A549 (cell line): Measurements from ENCODE around the gene LAMTOR4. TPM values are rescaled to one million over a fixed set of nuclear protein-coding genes. Genes with fewer than 3 reads are reported as not detected.

Source experiments
- ATAC-seq, 2 experiments: fragments of 200-7000 bp in 1 of 2; fragments of >200 bp in 1 of 2; cut with Nextera tagmentation in 1 of 2; cut with Tn5 transposase in 1 of 2; 3 replicates each; pipeline versions ENCODE4 v1.8.0 to v1.9.1; 2018 to 2020; ENCODE audit warnings: mild to moderate bottlenecking in 1 of 2, moderate library complexity in 1 of 2
- CTCF ChIA-PET: fragments of 300-600 bp; sonication (Branson Sonifier 250); formaldehyde crosslinking; extraction: SDS; loops from one replicate; lab custom pipeline; 2021; ENCODE audit warnings: antibody characterized with exemption, inconsistent platforms; lab: Yijun Ruan, JAX
- POLR2A ChIA-PET: fragments of 350-600 bp; formaldehyde crosslinking; extraction: SDS; loops from one replicate; lab custom pipeline; 2021; ENCODE audit warnings: antibody characterized with exemption, inconsistent platforms; lab: Yijun Ruan, JAX
- DNase-seq, 2 experiments: peaks; one replicate each; pipeline versions ENCODE4 v3.0.0 to v3.0.0-alpha.2; 2011 to 2016; ENCODE audit warnings: low read depth in 1 of 2, low spot score in 1 of 2
- FAIRE-seq: peaks from 2 replicates; lab custom pipeline; 2011; peaks lifted over from hg19 to GRCh38; lab: Jason Lieb, UNC
- H3K27ac ChIP-seq, 2 experiments: fragments of >200 bp; sonication (Bioruptor Twin); formaldehyde crosslinking; 3 replicates each; pipeline ENCODE4 v1.5.1; 2016 to 2017
- H3K4me1 ChIP-seq: fragments of >200 bp; sonication (Bioruptor Twin); formaldehyde crosslinking; 3 replicates; pipeline ENCODE4 v1.6.1; 2016
- H3K4me2 ChIP-seq: fragments of >200 bp; sonication (Bioruptor Twin); formaldehyde crosslinking; 3 replicates; pipeline ENCODE4 v1.6.1; 2016
- H3K4me3 ChIP-seq: fragments of >200 bp; sonication (Bioruptor Twin); formaldehyde crosslinking; 3 replicates; pipeline ENCODE4 v1.5.1; 2016
- H3K9me3 ChIP-seq: fragments of >200 bp; sonication (Bioruptor Twin); formaldehyde crosslinking; 3 replicates; pipeline ENCODE4 v1.6.1; 2016
- CBX2 ChIP-seq: fragments of 200-600 bp; sonication (generic); IDR thresholded peaks from 2 replicates; pipeline ENCODE4 v1.6.1; 2016; ENCODE audit warnings: low read depth, mild to moderate bottlenecking, borderline replicate concordance
- FOSB ChIP-seq: fragments of 250-450 bp; sonication (Bioruptor Pico); IDR thresholded peaks from 2 replicates; pipeline ENCODE4 v1.5.0; 2020; ENCODE audit warnings: mild to moderate bottlenecking, moderate library complexity
- HDAC2 ChIP-seq: fragments of 200-600 bp; sonication (generic); IDR thresholded peaks from 2 replicates; pipeline ENCODE4 v1.6.1; 2016
- NFE2L2 ChIP-seq: fragments of 150-350 bp; conservative IDR thresholded peaks from 2 replicates; pipeline ENCODE4 v1.6.1; 2014; ENCODE audit warnings: low read length
- NPAS2 ChIP-seq: fragments of 250-450 bp; sonication (Bioruptor Pico); IDR thresholded peaks from 2 replicates; pipeline ENCODE4 v1.8.0; 2022; ENCODE audit warnings: mild to moderate bottlenecking, moderate library complexity, borderline replicate concordance
- NR3C1 ChIP-seq: fragments of >200 bp; sonication (Bioruptor Twin); formaldehyde crosslinking; IDR thresholded peaks from 3 replicates; pipeline ENCODE4 v1.6.1; 2017
- POLR2A ChIP-seq: IDR thresholded peaks from 2 replicates; pipeline ENCODE4 v1.6.1; 2012; ENCODE audit warnings: mild to moderate bottlenecking, low read length
- SREBF2 ChIP-seq: fragments of 450-650 bp; IDR thresholded peaks from 2 replicates; pipeline ENCODE4 v1.6.1; 2014; ENCODE audit warnings: mild to moderate bottlenecking, moderate library complexity
- TP53 ChIP-seq: fragments of 250-450 bp; sonication (Bioruptor Pico); IDR thresholded peaks from 2 replicates; pipeline ENCODE4 v1.5.0; 2021; ENCODE audit warnings: mild to moderate bottlenecking, moderate library complexity
- ZSCAN20 ChIP-seq: fragments of 250-450 bp; sonication (Bioruptor Pico); IDR thresholded peaks from 2 replicates; pipeline ENCODE4 v1.8.0; 2022; ENCODE audit warnings: mild to moderate bottlenecking, moderate library complexity
- WGBS: methylation state at CpG from one replicate; pipeline ENCODE4 v1.1.6; 2017; ENCODE audit errors: missing lambda C conversion rate; 5-methylcytosine and 5-hydroxymethylcytosine counted together
- polyA plus RNA-seq, 4 experiments: library from polyadenylated mRNA; depleted of rRNA in 3 of 4; stranded (reverse); fragments of >200 nt; fragmentation: RNase III in 1 of 4; extraction: RNeasy Plus Mini Kit Qiagen cat#74134 plus additional on column Dnase treatment in 1 of 4; gene quantifications; 2 replicates in 3 of 4; 3 replicates in 1 of 4; pipeline ENCODE4 v1.2.3, GENCODE V29; 2011 to 2017
- TF ChIP-seq, protein P1 (sequence below): fragments of 150-350 bp; IDR thresholded peaks from 2 replicates; pipeline ENCODE4 v1.6.1; 2014; ENCODE audit warnings: low read depth, mild to moderate bottlenecking, low read length
- TF ChIP-seq, protein P2 (sequence below): fragments of 450-650 bp; IDR thresholded peaks from 2 replicates; pipeline ENCODE4 v1.6.1; 2014; ENCODE audit warnings: antibody characterized with exemption
- TF ChIP-seq, protein P3 (sequence below): fragments of >200 bp; sonication (Bioruptor Twin); formaldehyde crosslinking; IDR thresholded peaks from 3 replicates; pipeline ENCODE4 v1.5.1; 2016
- TF ChIP-seq, protein P4 (sequence below): IDR thresholded peaks from 2 replicates; pipeline ENCODE4 v1.6.1; 2012
- TF ChIP-seq, protein P5 (sequence below): fragments of 250-450 bp; sonication (Bioruptor Pico); IDR thresholded peaks from 2 replicates; pipeline ENCODE4 v1.5.0; 2021; ENCODE audit warnings: mild to moderate bottlenecking, moderate library complexity, borderline replicate concordance

Gene LAMTOR4
- polyA plus RNA-seq, 2 of the 4 experiments (the other 2 are of a cell fraction): 123 to 177 TPM

DNA sequence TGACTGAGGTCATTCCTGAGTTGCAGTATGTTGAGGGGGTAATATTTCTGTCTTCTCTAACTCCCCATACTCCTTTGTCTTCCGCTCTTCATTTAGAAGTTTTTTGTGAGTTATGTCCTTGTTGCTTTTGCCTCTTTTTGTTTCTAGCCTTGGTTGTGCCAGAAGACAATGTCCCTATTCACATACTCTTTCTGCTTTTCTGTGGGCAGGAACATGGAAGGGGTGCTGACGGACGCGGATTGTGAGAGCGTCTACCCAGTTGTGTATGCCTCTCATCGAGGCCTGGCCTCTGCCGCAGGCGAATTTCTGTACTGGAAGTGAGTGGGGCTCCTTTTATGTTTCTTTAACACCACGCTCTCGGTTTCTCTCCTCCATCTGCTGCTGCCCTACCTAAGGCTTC lies 49.5 kb downstream of the LAMTOR4 start:
- CTCF ChIA-PET: interaction anchor here (1.0 to 1.3 kb wide), 3 partner anchors 15 to 210 kb away, joined by 3 read pairs; no protein-coding TSS in a partner anchor
- TF ChIP-seq NFE2L2: no peak
- no peaks in the 10 kb centered on the region for H3K4me1 ChIP-seq

DNA sequence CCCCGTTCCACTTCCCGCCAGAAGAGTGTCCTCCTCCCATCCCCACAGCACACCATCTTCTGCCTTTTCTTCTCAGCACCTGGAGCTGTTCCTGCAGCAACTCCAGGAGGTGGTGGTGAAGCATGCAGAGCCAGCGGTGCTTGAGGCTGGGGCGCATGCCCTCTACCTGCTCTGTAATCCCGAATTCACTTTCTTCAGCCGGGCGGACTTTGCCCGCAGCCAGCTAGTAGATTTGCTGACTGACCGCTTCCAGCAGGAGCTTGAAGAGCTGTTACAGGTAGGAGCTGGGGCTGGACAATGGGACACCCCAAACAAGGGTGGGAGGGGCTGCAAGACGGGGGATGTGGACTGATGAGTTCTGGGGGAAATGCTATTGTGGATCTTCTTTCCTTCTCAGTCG lies 52.0 kb downstream of the LAMTOR4 start:
- FAIRE-seq (no peak), ATAC-seq (0 out of 6 replicates have a peak, but pooled peaks of 1 of the 2 experiments have one; percentile 30), DNase-seq (no peak)
- Histone ChIP-seq H3K4me1 (no peaks in the 10 kb centered on the region), H3K27ac (no peak overlapping the region)
- CTCF ChIA-PET: interaction anchor here (1.3 to 5.3 kb wide), 5 partner anchors 12 to 207 kb away, joined by 3 to 29 read pairs (median 5); partner anchors contain the start of gene GAL3ST4
- no peak for TF ChIP-seq HDAC2
- TF ChIP-seq, protein P1, sequence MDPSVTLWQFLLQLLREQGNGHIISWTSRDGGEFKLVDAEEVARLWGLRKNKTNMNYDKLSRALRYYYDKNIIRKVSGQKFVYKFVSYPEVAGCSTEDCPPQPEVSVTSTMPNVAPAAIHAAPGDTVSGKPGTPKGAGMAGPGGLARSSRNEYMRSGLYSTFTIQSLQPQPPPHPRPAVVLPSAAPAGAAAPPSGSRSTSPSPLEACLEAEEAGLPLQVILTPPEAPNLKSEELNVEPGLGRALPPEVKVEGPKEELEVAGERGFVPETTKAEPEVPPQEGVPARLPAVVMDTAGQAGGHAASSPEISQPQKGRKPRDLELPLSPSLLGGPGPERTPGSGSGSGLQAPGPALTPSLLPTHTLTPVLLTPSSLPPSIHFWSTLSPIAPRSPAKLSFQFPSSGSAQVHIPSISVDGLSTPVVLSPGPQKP: no peak
- no peak for TF ChIP-seq NPAS2 (CRISPR knock-in tag)
- no peak for TF ChIP-seq POLR2A
- TF ChIP-seq CBX2: no peak
- no peak for TF ChIP-seq TP53 (CRISPR knock-in tag)
- TF ChIP-seq, protein P2, sequence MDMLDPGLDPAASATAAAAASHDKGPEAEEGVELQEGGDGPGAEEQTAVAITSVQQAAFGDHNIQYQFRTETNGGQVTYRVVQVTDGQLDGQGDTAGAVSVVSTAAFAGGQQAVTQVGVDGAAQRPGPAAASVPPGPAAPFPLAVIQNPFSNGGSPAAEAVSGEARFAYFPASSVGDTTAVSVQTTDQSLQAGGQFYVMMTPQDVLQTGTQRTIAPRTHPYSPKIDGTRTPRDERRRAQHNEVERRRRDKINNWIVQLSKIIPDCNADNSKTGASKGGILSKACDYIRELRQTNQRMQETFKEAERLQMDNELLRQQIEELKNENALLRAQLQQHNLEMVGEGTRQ: no peak
- TF ChIP-seq, protein P3, sequence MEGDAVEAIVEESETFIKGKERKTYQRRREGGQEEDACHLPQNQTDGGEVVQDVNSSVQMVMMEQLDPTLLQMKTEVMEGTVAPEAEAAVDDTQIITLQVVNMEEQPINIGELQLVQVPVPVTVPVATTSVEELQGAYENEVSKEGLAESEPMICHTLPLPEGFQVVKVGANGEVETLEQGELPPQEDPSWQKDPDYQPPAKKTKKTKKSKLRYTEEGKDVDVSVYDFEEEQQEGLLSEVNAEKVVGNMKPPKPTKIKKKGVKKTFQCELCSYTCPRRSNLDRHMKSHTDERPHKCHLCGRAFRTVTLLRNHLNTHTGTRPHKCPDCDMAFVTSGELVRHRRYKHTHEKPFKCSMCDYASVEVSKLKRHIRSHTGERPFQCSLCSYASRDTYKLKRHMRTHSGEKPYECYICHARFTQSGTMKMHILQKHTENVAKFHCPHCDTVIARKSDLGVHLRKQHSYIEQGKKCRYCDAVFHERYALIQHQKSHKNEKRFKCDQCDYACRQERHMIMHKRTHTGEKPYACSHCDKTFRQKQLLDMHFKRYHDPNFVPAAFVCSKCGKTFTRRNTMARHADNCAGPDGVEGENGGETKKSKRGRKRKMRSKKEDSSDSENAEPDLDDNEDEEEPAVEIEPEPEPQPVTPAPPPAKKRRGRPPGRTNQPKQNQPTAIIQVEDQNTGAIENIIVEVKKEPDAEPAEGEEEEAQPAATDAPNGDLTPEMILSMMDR: no peak
- TF ChIP-seq, protein P4, sequence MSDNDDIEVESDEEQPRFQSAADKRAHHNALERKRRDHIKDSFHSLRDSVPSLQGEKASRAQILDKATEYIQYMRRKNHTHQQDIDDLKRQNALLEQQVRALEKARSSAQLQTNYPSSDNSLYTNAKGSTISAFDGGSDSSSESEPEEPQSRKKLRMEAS: no peak
- TF ChIP-seq ZSCAN20 (CRISPR knock-in tag): no peak
- TF ChIP-seq, protein P5, sequence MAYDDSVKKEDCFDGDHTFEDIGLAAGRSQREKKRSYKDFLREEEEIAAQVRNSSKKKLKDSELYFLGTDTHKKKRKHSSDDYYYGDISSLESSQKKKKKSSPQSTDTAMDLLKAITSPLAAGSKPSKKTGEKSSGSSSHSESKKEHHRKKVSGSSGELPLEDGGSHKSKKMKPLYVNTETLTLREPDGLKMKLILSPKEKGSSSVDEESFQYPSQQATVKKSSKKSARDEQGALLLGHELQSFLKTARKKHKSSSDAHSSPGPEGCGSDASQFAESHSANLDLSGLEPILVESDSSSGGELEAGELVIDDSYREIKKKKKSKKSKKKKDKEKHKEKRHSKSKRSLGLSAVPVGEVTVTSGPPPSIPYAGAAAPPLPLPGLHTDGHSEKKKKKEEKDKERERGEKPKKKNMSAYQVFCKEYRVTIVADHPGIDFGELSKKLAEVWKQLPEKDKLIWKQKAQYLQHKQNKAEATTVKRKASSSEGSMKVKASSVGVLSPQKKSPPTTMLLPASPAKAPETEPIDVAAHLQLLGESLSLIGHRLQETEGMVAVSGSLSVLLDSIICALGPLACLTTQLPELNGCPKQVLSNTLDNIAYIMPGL: no peak
- no peak for TF ChIP-seq NR3C1
- TF ChIP-seq FOSB (CRISPR knock-in tag): no peak
- TF ChIP-seq SREBF2: no peak
- TF ChIP-seq, all 56 proteins: peak for 0
- no peak overlapping the region for H3K4me3 ChIP-seq
- POLR2A ChIA-PET: no interaction called here
- H3K9me3 ChIP-seq: no peaks in the 10 kb centered on the region
- H3K4me2 ChIP-seq: no peak overlapping the region
- WGBS: 77% methylated on average over 10 of the region's 11 CpGs

More for the DNA sequence above, 49.5 kb downstream of the LAMTOR4 start:
- POLR2A ChIA-PET: no interaction called here
- WGBS: 90% methylated on average over 10 of the region's 10 CpGs
- FAIRE-seq (no peak), ATAC-seq (no peak), DNase-seq (no peak)
- H3K4me3 ChIP-seq: no peak overlapping the region
- no peak overlapping the region for H3K4me2 ChIP-seq
- no peaks in the 10 kb centered on the region for H3K9me3 ChIP-seq
- no peak overlapping the region for H3K27ac ChIP-seq

Other genes starting within 250 kb of the LAMTOR4 start
- gene TRIM4, start 229.4 kb upstream of the LAMTOR4 start, polyA plus RNA-seq (2011; rRNA removed): 33.8 and 34.3 TPM in 2 replicates
- gene TRIM4, start 229.4 kb upstream of the LAMTOR4 start, polyA plus RNA-seq (2017; fragmentation: RNase III; extraction: RNeasy Plus Mini Kit Qiagen cat#74134 plus additional on column Dnase treatment): 25.6 to 26.5 TPM (median 25.9 TPM) in 3 replicates
- gene GJC3, start 219.3 kb upstream of the LAMTOR4 start, polyA plus RNA-seq (2011; rRNA removed): 0.30 and 0.36 TPM in 2 replicates
- 0.10 to 0.20 TPM in 2 of 3 replicates, not detected in the other for gene GJC3, start 219.3 kb upstream of the LAMTOR4 start, polyA plus RNA-seq (2017; fragmentation: RNase III; extraction: RNeasy Plus Mini Kit Qiagen cat#74134 plus additional on column Dnase treatment)
- 0.13 and 0.48 TPM in 2 replicates for gene AZGP1, start 172.9 kb upstream of the LAMTOR4 start, polyA plus RNA-seq (2011; rRNA removed)
- gene AZGP1, start 172.9 kb upstream of the LAMTOR4 start, polyA plus RNA-seq (2017; fragmentation: RNase III; extraction: RNeasy Plus Mini Kit Qiagen cat#74134 plus additional on column Dnase treatment): 0.07 TPM in 1 of 3 replicates, not detected in the others
- gene ZKSCAN1, start 133.3 kb upstream of the LAMTOR4 start, polyA plus RNA-seq (2011; rRNA removed): 23.9 and 25.7 TPM in 2 replicates
- gene ZKSCAN1, start 133.3 kb upstream of the LAMTOR4 start, polyA plus RNA-seq (2017; fragmentation: RNase III; extraction: RNeasy Plus Mini Kit Qiagen cat#74134 plus additional on column Dnase treatment): 11.4 to 11.9 TPM (median 11.4 TPM) in 3 replicates
- gene ZSCAN21, start 99.1 kb upstream of the LAMTOR4 start, polyA plus RNA-seq (2011; rRNA removed): 17.9 and 18.3 TPM in 2 replicates
- 8.3 to 9.2 TPM (median 9.1 TPM) in 3 replicates for gene ZSCAN21, start 99.1 kb upstream of the LAMTOR4 start, polyA plus RNA-seq (2017; fragmentation: RNase III; extraction: RNeasy Plus Mini Kit Qiagen cat#74134 plus additional on column Dnase treatment)
- gene ZNF3, start 67.2 kb upstream of the LAMTOR4 start, polyA plus RNA-seq (2011; rRNA removed): 29.0 and 30.2 TPM in 2 replicates
- gene ZNF3, start 67.2 kb upstream of the LAMTOR4 start, polyA plus RNA-seq (2017; fragmentation: RNase III; extraction: RNeasy Plus Mini Kit Qiagen cat#74134 plus additional on column Dnase treatment): 19.9 to 23.7 TPM (median 22.5 TPM) in 3 replicates
- gene COPS6, start 59.9 kb upstream of the LAMTOR4 start, polyA plus RNA-seq (2011; rRNA removed): 190 and 192 TPM in 2 replicates
- 205 to 295 TPM (median 219 TPM) in 3 replicates for gene COPS6, start 59.9 kb upstream of the LAMTOR4 start, polyA plus RNA-seq (2017; fragmentation: RNase III; extraction: RNeasy Plus Mini Kit Qiagen cat#74134 plus additional on column Dnase treatment)
- 138 and 145 TPM in 2 replicates for gene MCM7, start 47.5 kb upstream of the LAMTOR4 start, polyA plus RNA-seq (2011; rRNA removed)
- gene MCM7, start 47.5 kb upstream of the LAMTOR4 start, polyA plus RNA-seq (2017; fragmentation: RNase III; extraction: RNeasy Plus Mini Kit Qiagen cat#74134 plus additional on column Dnase treatment): 265 to 287 TPM (median 280 TPM) in 3 replicates
- 13.7 and 16.6 TPM in 2 replicates for gene AP4M1, start 47.3 kb upstream of the LAMTOR4 start, polyA plus RNA-seq (2011; rRNA removed)
- gene AP4M1, start 47.3 kb upstream of the LAMTOR4 start, polyA plus RNA-seq (2017; fragmentation: RNase III; extraction: RNeasy Plus Mini Kit Qiagen cat#74134 plus additional on column Dnase treatment): 16.5 to 18.3 TPM (median 18.1 TPM) in 3 replicates
- 36.2 and 45.1 TPM in 2 replicates for gene TAF6, start 29.6 kb upstream of the LAMTOR4 start, polyA plus RNA-seq (2011; rRNA removed)
- 57.0 to 62.5 TPM (median 57.1 TPM) in 3 replicates for gene TAF6, start 29.6 kb upstream of the LAMTOR4 start, polyA plus RNA-seq (2017; fragmentation: RNase III; extraction: RNeasy Plus Mini Kit Qiagen cat#74134 plus additional on column Dnase treatment)
- gene CNPY4, start 29.3 kb upstream of the LAMTOR4 start, polyA plus RNA-seq (2011; rRNA removed): 11.3 and 11.7 TPM in 2 replicates
- 16.8 to 26.2 TPM (median 22.8 TPM) in 3 replicates for gene CNPY4, start 29.3 kb upstream of the LAMTOR4 start, polyA plus RNA-seq (2017; fragmentation: RNase III; extraction: RNeasy Plus Mini Kit Qiagen cat#74134 plus additional on column Dnase treatment)
- 0.45 and 0.63 TPM in 2 replicates for gene MBLAC1, start 22.0 kb upstream of the LAMTOR4 start, polyA plus RNA-seq (2011; rRNA removed)
- gene MBLAC1, start 22.0 kb upstream of the LAMTOR4 start, polyA plus RNA-seq (2017; fragmentation: RNase III; extraction: RNeasy Plus Mini Kit Qiagen cat#74134 plus additional on column Dnase treatment): 2.5 to 3.3 TPM (median 2.6 TPM) in 3 replicates
- 3.4 and 5.7 TPM in 2 replicates for gene TRAPPC14, start 9.8 kb downstream of the LAMTOR4 start, polyA plus RNA-seq (2011; rRNA removed)
- 12.0 to 15.6 TPM (median 14.1 TPM) in 3 replicates for gene TRAPPC14, start 9.8 kb downstream of the LAMTOR4 start, polyA plus RNA-seq (2017; fragmentation: RNase III; extraction: RNeasy Plus Mini Kit Qiagen cat#74134 plus additional on column Dnase treatment)
- 0.27 and 0.56 TPM in 2 replicates for gene GAL3ST4, start 19.7 kb downstream of the LAMTOR4 start, polyA plus RNA-seq (2011; rRNA removed)
- gene GAL3ST4, start 19.7 kb downstream of the LAMTOR4 start, polyA plus RNA-seq (2017; fragmentation: RNase III; extraction: RNeasy Plus Mini Kit Qiagen cat#74134 plus additional on column Dnase treatment): 0.08 to 0.16 TPM (median 0.10 TPM) in 3 replicates
- 1.1 and 1.8 TPM in 2 replicates for gene GPC2, start 28.5 kb downstream of the LAMTOR4 start, polyA plus RNA-seq (2011; rRNA removed)
- 1.9 to 3.0 TPM (median 2.9 TPM) in 3 replicates for gene GPC2, start 28.5 kb downstream of the LAMTOR4 start, polyA plus RNA-seq (2017; fragmentation: RNase III; extraction: RNeasy Plus Mini Kit Qiagen cat#74134 plus additional on column Dnase treatment)
- 0.25 and 0.36 TPM in 2 replicates for gene STAG3, start 29.0 kb downstream of the LAMTOR4 start, polyA plus RNA-seq (2011; rRNA removed)
- gene STAG3, start 29.0 kb downstream of the LAMTOR4 start, polyA plus RNA-seq (2017; fragmentation: RNase III; extraction: RNeasy Plus Mini Kit Qiagen cat#74134 plus additional on column Dnase treatment): 0.50 to 0.66 TPM (median 0.55 TPM) in 3 replicates
- gene PVRIG, start 71.0 kb downstream of the LAMTOR4 start, polyA plus RNA-seq (2011; rRNA removed): not detected in 2 replicates
- not detected in 3 replicates for gene PVRIG, start 71.0 kb downstream of the LAMTOR4 start, polyA plus RNA-seq (2017; fragmentation: RNase III; extraction: RNeasy Plus Mini Kit Qiagen cat#74134 plus additional on column Dnase treatment)
- 0.04 TPM in 1 of 2 replicates, not detected in the other for gene SPDYE3, start 158.8 kb downstream of the LAMTOR4 start, polyA plus RNA-seq (2011; rRNA removed)
- gene SPDYE3, start 158.8 kb downstream of the LAMTOR4 start, polyA plus RNA-seq (2017; fragmentation: RNase III; extraction: RNeasy Plus Mini Kit Qiagen cat#74134 plus additional on column Dnase treatment): 0.04 TPM in 1 of 3 replicates, not detected in the others
- gene PILRB, start 209.2 kb downstream of the LAMTOR4 start, polyA plus RNA-seq (2011; rRNA removed): 24.9 and 28.6 TPM in 2 replicates
- 45.3 to 47.8 TPM (median 46.7 TPM) in 3 replicates for gene PILRB, start 209.2 kb downstream of the LAMTOR4 start, polyA plus RNA-seq (2017; fragmentation: RNase III; extraction: RNeasy Plus Mini Kit Qiagen cat#74134 plus additional on column Dnase treatment)
- 3.3 and 3.9 TPM in 2 replicates for gene PILRA, start 224.6 kb downstream of the LAMTOR4 start, polyA plus RNA-seq (2011; rRNA removed)
- gene PILRA, start 224.6 kb downstream of the LAMTOR4 start, polyA plus RNA-seq (2017; fragmentation: RNase III; extraction: RNeasy Plus Mini Kit Qiagen cat#74134 plus additional on column Dnase treatment): 1.9 to 3.8 TPM (median 3.4 TPM) in 3 replicates